ENCODE results near the gene UBXN11.

UBXN11 gene

GRCh38 chr1:26351590-26352337 is 45.3 kb upstream of the UBXN11 start:
- H3K4me3 ChIP-seq (ENCODE audit: low read length in 2 of 2), result no peak overlapping the region
- no peak overlapping the region for H2AFZ ChIP-seq (ENCODE audit: low read length)
- no peak overlapping the region for H3K23ac ChIP-seq (ENCODE audit: low read depth, low read length, poor library complexity)
- peak overlapping the region; percentile 83 for H3K27ac ChIP-seq (replicated peaks; ENCODE audit: low read length)
- H4K91ac ChIP-seq (ENCODE audit: low read depth, low read length, poor library complexity), result no peak overlapping the region
- H3K4me2 ChIP-seq (ENCODE audit: insufficient read depth, low read length, poor library complexity, severe bottlenecking), result no peak overlapping the region
- no CpG with 5 or more reads among the region's 12 CpGs for WGBS, 2 donors (ENCODE audit: extremely low coverage in 2 of 2, insufficient read length in 2 of 2, insufficient replicate concordance in 1 of 2)
- H3K18ac ChIP-seq (ENCODE audit: low read length), result peak overlapping the region; percentile 79
- peaks cover 50 to 58% of the 10 kb centered on the region in 2 donors for H3K4me1 ChIP-seq (ENCODE audit: control insufficient read depth in 2 of 2, insufficient read depth in 1 of 2, low read depth in 1 of 2, low read length in 2 of 2)
- no peak overlapping the region for H3K9ac ChIP-seq (ENCODE audit: low read depth, low read length, poor library complexity)
- no peaks in the 10 kb centered on the region for H3K9me3 ChIP-seq (replicated peaks in 1 of 2; ENCODE audit: control insufficient read depth in 2 of 2, insufficient read depth in 1 of 2, low read depth in 1 of 2, low read length in 2 of 2)
- no peaks in the 10 kb centered on the region for H3K79me1 ChIP-seq (ENCODE audit: low read depth, low read length)
- no peaks in the 10 kb centered on the region for H3K27me3 ChIP-seq (ENCODE audit: control insufficient read depth in 3 of 3, insufficient read depth in 3 of 3, low read depth in 1 of 3, low read length in 3 of 3)
- H2AK5ac ChIP-seq (ENCODE audit: low read depth, low read length), result peak overlapping the region; percentile 0
- no peak overlapping the region for H3K4ac ChIP-seq (ENCODE audit: low read length)
- DNase-seq (ENCODE audit: low spot score), result peak; percentile 49
- H2BK120ac ChIP-seq (ENCODE audit: low read depth, low read length), result no peak overlapping the region
- no peak overlapping the region for H4K8ac ChIP-seq (ENCODE audit: low read depth, low read length)
- no peak overlapping the region for H2BK15ac ChIP-seq (ENCODE audit: low read length)
- H3K14ac ChIP-seq (ENCODE audit: low read length), result no peak overlapping the region
- no peak overlapping the region for H2BK12ac ChIP-seq (ENCODE audit: low read length)
- H2BK5ac ChIP-seq (ENCODE audit: low read length), result peak overlapping the region; percentile 0
- peaks cover 0 to 2% of the 10 kb centered on the region in 2 donors for H3K36me3 ChIP-seq (replicated peaks in 1 of 2; ENCODE audit: control insufficient read depth in 2 of 2, insufficient read depth in 2 of 2, low read length in 2 of 2)

- Histone ChIP-seq H3K23ac (ENCODE audit: low read depth, low read length, poor library complexity) (no peak overlapping the region), H3K9ac (ENCODE audit: low read depth, low read length, poor library complexity) (no peak overlapping the region), H2BK5ac (ENCODE audit: low read length) (peak overlapping the region; percentile 8), H3K27ac (replicated peaks; ENCODE audit: low read length) (peak overlapping the region; percentile 83), H3K36me3 (replicated peaks in 1 of 2; ENCODE audit: control insufficient read depth in 2 of 2, insufficient read depth in 2 of 2, low read length in 2 of 2) (peaks cover 0 to 2% of the 10 kb centered on the region in 2 donors), H4K8ac (ENCODE audit: low read depth, low read length) (no peak overlapping the region), H3K4me2 (ENCODE audit: insufficient read depth, low read length, poor library complexity, severe bottlenecking) (no peak overlapping the region), H3K14ac (ENCODE audit: low read length) (no peak overlapping the region), H3K4me1 (ENCODE audit: control insufficient read depth in 2 of 2, insufficient read depth in 1 of 2, low read depth in 1 of 2, low read length in 2 of 2) (peaks cover 45 to 53% of the 10 kb centered on the region in 2 donors), H3K79me1 (ENCODE audit: low read depth, low read length) (peaks cover 2% of the 10 kb centered on the region), H2AFZ (ENCODE audit: low read length) (no peak overlapping the region), H3K27me3 (ENCODE audit: control insufficient read depth in 3 of 3, insufficient read depth in 3 of 3, low read depth in 1 of 3, low read length in 3 of 3) (no peaks in the 10 kb centered on the region), H2AK5ac (ENCODE audit: low read depth, low read length) (peak overlapping the region; percentile 15), H3K9me3 (replicated peaks in 1 of 2; ENCODE audit: control insufficient read depth in 2 of 2, insufficient read depth in 1 of 2, low read depth in 1 of 2, low read length in 2 of 2) (no peaks in the 10 kb centered on the region), H3K18ac (ENCODE audit: low read length) (peak overlapping the region; percentile 86), H2BK15ac (ENCODE audit: low read length) (no peak overlapping the region), H2BK12ac (ENCODE audit: low read length) (no peak overlapping the region), H3K4me3 (ENCODE audit: low read length in 2 of 2) (no peak overlapping the region), H2BK120ac (ENCODE audit: low read depth, low read length) (no peak overlapping the region), H3K4ac (ENCODE audit: low read length) (no peak overlapping the region), H4K91ac (ENCODE audit: low read depth, low read length, poor library complexity) (peak overlapping the region; percentile 40)
- WGBS, 2 donors (ENCODE audit: extremely low coverage in 2 of 2, insufficient read length in 2 of 2, insufficient replicate concordance in 1 of 2), result no CpG with 5 or more reads among the region's 9 CpGs
- peak; percentile 65 for DNase-seq (ENCODE audit: low spot score)
These were observed 44.5 kb upstream of the UBXN11 start for GRCh38 chr1:26350701-26351589.

- Histone ChIP-seq H2AFZ (ENCODE audit: low read length) (no peak overlapping the region), H3K23ac (ENCODE audit: low read depth, low read length, poor library complexity) (no peak overlapping the region), H3K14ac (ENCODE audit: low read length) (no peak overlapping the region), H3K79me1 (ENCODE audit: low read depth, low read length) (peaks cover 2% of the 10 kb centered on the region), H3K4me3 (ENCODE audit: low read length in 2 of 2) (no peak overlapping the region), H4K91ac (ENCODE audit: low read depth, low read length, poor library complexity) (no peak overlapping the region), H3K18ac (ENCODE audit: low read length) (no peak overlapping the region), H3K27me3 (ENCODE audit: control insufficient read depth in 3 of 3, insufficient read depth in 3 of 3, low read depth in 1 of 3, low read length in 3 of 3) (no peaks in the 10 kb centered on the region), H3K4ac (ENCODE audit: low read length) (no peak overlapping the region), H3K4me1 (ENCODE audit: control insufficient read depth in 2 of 2, insufficient read depth in 1 of 2, low read depth in 1 of 2, low read length in 2 of 2) (peaks cover 42 to 49% of the 10 kb centered on the region in 2 donors), H3K36me3 (replicated peaks in 1 of 2; ENCODE audit: control insufficient read depth in 2 of 2, insufficient read depth in 2 of 2, low read length in 2 of 2) (peaks cover 0 to 2% of the 10 kb centered on the region in 2 donors), H2BK5ac (ENCODE audit: low read length) (peak overlapping the region; percentile 8), H2BK12ac (ENCODE audit: low read length) (no peak overlapping the region), H3K9ac (ENCODE audit: low read depth, low read length, poor library complexity) (no peak overlapping the region), H2AK5ac (ENCODE audit: low read depth, low read length) (no peak overlapping the region), H3K4me2 (ENCODE audit: insufficient read depth, low read length, poor library complexity, severe bottlenecking) (no peak overlapping the region), H3K9me3 (replicated peaks in 1 of 2; ENCODE audit: control insufficient read depth in 2 of 2, insufficient read depth in 1 of 2, low read depth in 1 of 2, low read length in 2 of 2) (no peaks in the 10 kb centered on the region), H2BK120ac (ENCODE audit: low read depth, low read length) (no peak overlapping the region), H4K8ac (ENCODE audit: low read depth, low read length) (no peak overlapping the region), H2BK15ac (ENCODE audit: low read length) (no peak overlapping the region), H3K27ac (replicated peaks; ENCODE audit: low read length) (peak overlapping the region; percentile 37)
- no CpG with 5 or more reads among the region's 2 CpGs for WGBS, 2 donors (ENCODE audit: extremely low coverage in 2 of 2, insufficient read length in 2 of 2, insufficient replicate concordance in 1 of 2)
- no peak for DNase-seq (ENCODE audit: low spot score)
These were observed 43.9 kb upstream of the UBXN11 start for GRCh38 chr1:26350343-26350700.

GRCh38 chr1:26349877-26350244 is 43.4 kb upstream of the UBXN11 start:
- H3K27ac ChIP-seq (replicated peaks; ENCODE audit: low read length), result no peak overlapping the region
- no peak overlapping the region for H3K14ac ChIP-seq (ENCODE audit: low read length)
- no peaks in the 10 kb centered on the region for H3K9me3 ChIP-seq (replicated peaks in 1 of 2; ENCODE audit: control insufficient read depth in 2 of 2, insufficient read depth in 1 of 2, low read depth in 1 of 2, low read length in 2 of 2)
- no peak overlapping the region for H3K4me2 ChIP-seq (ENCODE audit: insufficient read depth, low read length, poor library complexity, severe bottlenecking)
- H3K4me1 ChIP-seq (ENCODE audit: control insufficient read depth in 2 of 2, insufficient read depth in 1 of 2, low read depth in 1 of 2, low read length in 2 of 2), result peaks cover 42 to 48% of the 10 kb centered on the region in 2 donors
- H3K27me3 ChIP-seq (ENCODE audit: control insufficient read depth in 3 of 3, insufficient read depth in 3 of 3, low read depth in 1 of 3, low read length in 3 of 3), result no peaks in the 10 kb centered on the region
- no peak overlapping the region for H3K4me3 ChIP-seq (ENCODE audit: low read length in 2 of 2)
- no peak overlapping the region for H3K18ac ChIP-seq (ENCODE audit: low read length)
- no peak overlapping the region for H3K23ac ChIP-seq (ENCODE audit: low read depth, low read length, poor library complexity)
- no peak overlapping the region for H4K8ac ChIP-seq (ENCODE audit: low read depth, low read length)
- H3K9ac ChIP-seq (ENCODE audit: low read depth, low read length, poor library complexity), result no peak overlapping the region
- no CpG with 5 or more reads among the region's 5 CpGs for WGBS, 2 donors (ENCODE audit: extremely low coverage in 2 of 2, insufficient read length in 2 of 2, insufficient replicate concordance in 1 of 2)
- peaks cover 2% of the 10 kb centered on the region for H3K79me1 ChIP-seq (ENCODE audit: low read depth, low read length)
- H3K36me3 ChIP-seq (replicated peaks in 1 of 2; ENCODE audit: control insufficient read depth in 2 of 2, insufficient read depth in 2 of 2, low read length in 2 of 2), result peaks cover 0 to 2% of the 10 kb centered on the region in 2 donors
- no peak overlapping the region for H3K4ac ChIP-seq (ENCODE audit: low read length)
- no peak overlapping the region for H4K91ac ChIP-seq (ENCODE audit: low read depth, low read length, poor library complexity)
- H2AFZ ChIP-seq (ENCODE audit: low read length), result no peak overlapping the region
- H2AK5ac ChIP-seq (ENCODE audit: low read depth, low read length), result no peak overlapping the region
- H2BK5ac ChIP-seq (ENCODE audit: low read length), result no peak overlapping the region
- no peak for DNase-seq (ENCODE audit: low spot score)
- H2BK12ac ChIP-seq (ENCODE audit: low read length), result no peak overlapping the region
- H2BK120ac ChIP-seq (ENCODE audit: low read depth, low read length), result no peak overlapping the region
- no peak overlapping the region for H2BK15ac ChIP-seq (ENCODE audit: low read length)
